ENCODE data around the gene NOC4L. TPM values are rescaled to one million over a fixed set of nuclear protein-coding genes. Genes with fewer than 3 reads are reported as not detected.

The NOC4L gene
- total RNA-seq, 1 experiment from 2014 or later = 29.8 TPM

- Histone ChIP-seq H3K4me1 (ENCODE audit: control insufficient read depth, insufficient read depth, low read length) (peaks cover 11% of the 10 kb centered on the region), H3K9me3 (ENCODE audit: control insufficient read depth, insufficient read depth, low read depth, low read length) (no peaks in the 10 kb centered on the region), H3K27me3 (ENCODE audit: control insufficient read depth, insufficient read depth, low read length) (no peaks in the 10 kb centered on the region), H3K4me3 (ENCODE audit: low read depth in 2 of 2, low read length in 2 of 2) (no peak overlapping the region), H3K27ac (ENCODE audit: low read length) (no peak overlapping the region), H3K36me3 (ENCODE audit: control insufficient read depth, insufficient read depth, low read length) (no peaks in the 10 kb centered on the region)
- ChIA-PET POLR2A (no interaction called here), CTCF (no interaction called here)
- intact Hi-C loops (cut with micrococcal nuclease; ENCODE audit: unreplicated experiment) = no loop called here
- DNase-seq (ENCODE audit: low read depth, low spot score) = no peak
- TF ChIP-seq SIN3A (IDR thresholded peaks at IDR 0.05; ENCODE audit: borderline replicate concordance, insufficient read depth, low read depth, low read length) (no peak), POLR2AphosphoS5 (IDR thresholded peaks at IDR 0.05; ENCODE audit: low read depth, low read length) (no peak), REST (IDR thresholded peaks at IDR 0.05; ENCODE audit: insufficient read depth in 1 of 2, low read depth in 2 of 2, low read length in 1 of 2) (no peak), TCF7L2 (IDR thresholded peaks at IDR 0.05; ENCODE audit: low read depth, low read length) (no peak), CTCF (IDR thresholded peaks at IDR 0.05) (no peak)
- BruUV-seq (replicated peaks) = no TSS peak
- no peak for ATAC-seq
- in situ Hi-C loops (cut with HindIII; ENCODE audit: low pct_unique_long_range_greater_than_20kb, low sequenced_read_pairs) = no loop called here
Observed at GRCh38 chr12:132167611-132168310, 23.5 kb downstream of the NOC4L start.

GRCh38 chr12:132168311-132169031 is 24.2 kb downstream of the NOC4L start:
- BruUV-seq (replicated peaks) = no TSS peak
- CTCF ChIA-PET = no interaction called here
- DNase-seq (ENCODE audit: low read depth, low spot score) (no peak), ATAC-seq (0 out of 2 replicates have a peak, but pooled peaks have one; percentile 22)
- TF ChIP-seq CTCF (IDR thresholded peaks at IDR 0.05) (no peak), SIN3A (IDR thresholded peaks at IDR 0.05; ENCODE audit: borderline replicate concordance, insufficient read depth, low read depth, low read length) (no peak), TCF7L2 (IDR thresholded peaks at IDR 0.05; ENCODE audit: low read depth, low read length) (no peak), REST (IDR thresholded peaks at IDR 0.05; ENCODE audit: insufficient read depth in 1 of 2, low read depth in 2 of 2, low read length in 1 of 2) (no peak), POLR2AphosphoS5 (IDR thresholded peaks at IDR 0.05; ENCODE audit: low read depth, low read length) (no peak)
- Histone ChIP-seq H3K36me3 (ENCODE audit: control insufficient read depth, insufficient read depth, low read length) (no peaks in the 10 kb centered on the region), H3K27me3 (ENCODE audit: control insufficient read depth, insufficient read depth, low read length) (no peaks in the 10 kb centered on the region), H3K27ac (ENCODE audit: low read length) (no peak overlapping the region), H3K9me3 (ENCODE audit: control insufficient read depth, insufficient read depth, low read depth, low read length) (no peaks in the 10 kb centered on the region), H3K4me1 (ENCODE audit: control insufficient read depth, insufficient read depth, low read length) (peaks cover 7% of the 10 kb centered on the region), H3K4me3 (ENCODE audit: low read depth in 2 of 2, low read length in 2 of 2) (no peak overlapping the region)
- intact Hi-C loops (cut with micrococcal nuclease; ENCODE audit: unreplicated experiment) = no loop called here
- in situ Hi-C loops (cut with HindIII; ENCODE audit: low pct_unique_long_range_greater_than_20kb, low sequenced_read_pairs) = no loop called here
- POLR2A ChIA-PET = no interaction called here
